Measurements from ENCODE around the gene OVCA2. TPM values are rescaled to one million over a fixed set of nuclear protein-coding genes. Genes with fewer than 3 reads are reported as not detected.

The OVCA2 gene
- total and polyA plus RNA-seq, 4 donors = 16.1 to 30.6 (median 23.7) TPM

GRCh38 chr17:2035541-2036488 is 6.0 kb upstream of the OVCA2 start:
- peaks cover 0 to 34% (median 21%) of the 10 kb centered on the region in 4 donors for H3K36me3 ChIP-seq (ENCODE audit: control insufficient read depth in 4 of 4, insufficient read depth in 3 of 4, low read depth in 1 of 4, low read length in 3 of 4)
- H3K9ac ChIP-seq (ENCODE audit: low read depth in 1 of 2, low read length in 2 of 2) = no peak overlapping the region
- 95% methylated on average over 29 of the region's 29 CpGs for WGBS
- TF ChIP-seq GABPA (IDR thresholded peaks at IDR 0.05 in 1 of 2, conservative IDR thresholded peaks at IDR 0.05 in 1 of 2) (no peak), EGR1 (IDR thresholded peaks at IDR 0.05; ENCODE audit: low read depth in 2 of 2) (no peak), TAF1 (conservative IDR thresholded peaks at IDR 0.05) (no peak), HNF4G (IDR thresholded peaks at IDR 0.05) (no peak), FOXA2 (IDR thresholded peaks at IDR 0.05) (no peak), FOXA1 (IDR thresholded peaks at IDR 0.05) (no peak), HNF4A (conservative IDR thresholded peaks at IDR 0.05) (no peak)
- peaks cover 0 to 14% (median 10%) of the 10 kb centered on the region in 4 donors for H3K4me1 ChIP-seq (ENCODE audit: control insufficient read depth in 4 of 4, insufficient read depth in 4 of 4, low read length in 3 of 4)
- no peaks in the 10 kb centered on the region for H3K9me3 ChIP-seq (ENCODE audit: control insufficient read depth in 4 of 4, low read length in 3 of 4)
- no peak overlapping the region for H3K27ac ChIP-seq (ENCODE audit: low read depth in 1 of 2, low read length in 2 of 2)
- H3K4me3 ChIP-seq (ENCODE audit: low read depth in 1 of 3, low read length in 3 of 3) = no peak overlapping the region
- no peak for DNase-seq (ENCODE audit: low spot score)
- H3K27me3 ChIP-seq (ENCODE audit: control insufficient read depth in 4 of 4, insufficient read depth in 4 of 4, low read length in 3 of 4) = no peaks in the 10 kb centered on the region

- peaks cover 0 to 34% (median 21%) of the 10 kb centered on the region in 4 donors for H3K36me3 ChIP-seq (ENCODE audit: control insufficient read depth in 4 of 4, insufficient read depth in 3 of 4, low read depth in 1 of 4, low read length in 3 of 4)
- H3K9me3 ChIP-seq (ENCODE audit: control insufficient read depth in 4 of 4, low read length in 3 of 4) = no peaks in the 10 kb centered on the region
- H3K4me3 ChIP-seq (ENCODE audit: low read depth in 1 of 3, low read length in 3 of 3) = no peak overlapping the region
- TF ChIP-seq HNF4A (conservative IDR thresholded peaks at IDR 0.05) (no peak), RXRA (IDR thresholded peaks at IDR 0.05) (no peak), FOXA1 (IDR thresholded peaks at IDR 0.05) (no peak), RAD21 (IDR thresholded peaks at IDR 0.05) (no peak), SP1 (IDR thresholded peaks at IDR 0.05) (no peak), YY1 (IDR thresholded peaks at IDR 0.05) (no peak), FOXA2 (IDR thresholded peaks at IDR 0.05) (no peak), NR2F2 (IDR thresholded peaks at IDR 0.05) (no peak), TAF1 (conservative IDR thresholded peaks at IDR 0.05) (no peak), GABPA (IDR thresholded peaks at IDR 0.05 in 1 of 2, conservative IDR thresholded peaks at IDR 0.05 in 1 of 2) (no peak), CTCF (IDR thresholded peaks at IDR 0.05; ENCODE audit: low read depth, low read length, missing input control) (no peak), REST (IDR thresholded peaks at IDR 0.05) (no peak), JUND (IDR thresholded peaks at IDR 0.05) (no peak), EGR1 (IDR thresholded peaks at IDR 0.05; ENCODE audit: low read depth in 2 of 2) (no peak), HNF4G (IDR thresholded peaks at IDR 0.05) (no peak), ATF3 (IDR thresholded peaks at IDR 0.05) (no peak), MAX (IDR thresholded peaks at IDR 0.05) (no peak), ZBTB33 (IDR thresholded peaks at IDR 0.05) (no peak)
- no peak overlapping the region for H3K27ac ChIP-seq (ENCODE audit: low read depth in 1 of 2, low read length in 2 of 2)
- no peaks in the 10 kb centered on the region for H3K27me3 ChIP-seq (ENCODE audit: control insufficient read depth in 4 of 4, insufficient read depth in 4 of 4, low read length in 3 of 4)
- peaks cover 0 to 10% (median 7%) of the 10 kb centered on the region in 4 donors for H3K4me1 ChIP-seq (ENCODE audit: control insufficient read depth in 4 of 4, insufficient read depth in 4 of 4, low read length in 3 of 4)
- no peak for DNase-seq (ENCODE audit: low spot score)
- H3K9ac ChIP-seq (ENCODE audit: low read depth in 1 of 2, low read length in 2 of 2) = no peak overlapping the region
- WGBS = 97% methylated on average over 10 of the region's 10 CpGs
Measured at GRCh38 chr17:2037155-2037554, 4.7 kb upstream of the OVCA2 start.

Measured in liver (tissue), 9 donors.